IPS-NIHi11 (cell line): ENCODE data around the gene ARV1.
"Not testable (repeated sequence)": the region's sequence is repeated elsewhere in the genome, so short reads cannot be mapped to it uniquely, and the experiment has no call there.

Experiments
- DNase-seq: peaks from one replicate; pipeline ENCODE4 v3.0.0; 2012; ENCODE audit warnings: mixed read lengths, low spot score

Gene ARV1

DNA sequence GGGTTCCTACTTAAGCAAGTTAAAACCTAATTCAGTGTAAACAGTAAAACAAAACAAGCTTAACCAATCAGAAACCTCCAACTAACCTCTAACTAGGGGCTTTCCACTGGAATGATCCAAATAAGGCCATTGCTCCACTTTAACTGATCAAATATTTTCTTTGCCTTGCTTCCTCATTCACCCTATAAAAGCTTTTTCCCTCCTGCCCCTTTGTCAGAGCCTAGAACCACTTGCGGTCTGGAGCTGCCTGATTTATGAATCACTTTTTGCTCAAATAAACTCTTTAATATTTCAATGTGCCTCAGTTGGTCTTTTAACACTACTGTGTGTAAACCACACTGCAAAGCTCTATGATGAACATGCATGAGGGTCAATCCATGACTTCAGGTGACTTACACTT, 65.7 kb downstream of the ARV1 start:
- no peak for DNase-seq

DNA sequence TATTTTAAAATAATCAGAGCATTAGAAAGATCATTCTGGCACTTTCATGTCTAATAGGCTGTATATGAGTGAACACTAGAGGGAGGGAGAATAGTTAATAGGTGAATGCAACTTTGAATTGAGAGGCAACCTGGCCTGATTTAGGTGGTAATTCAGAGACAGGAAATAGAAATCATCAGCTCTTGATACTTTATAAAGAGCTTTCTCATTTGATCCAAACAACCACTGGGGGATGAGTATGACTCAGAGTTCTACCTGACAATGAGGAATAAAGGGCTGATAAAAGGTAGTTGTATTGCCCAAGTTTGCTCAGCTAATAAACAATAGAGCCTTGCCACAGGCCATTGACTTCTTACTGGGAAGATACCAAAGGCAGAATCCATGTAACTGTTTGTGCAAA, 66.4 kb downstream of the ARV1 start:
- no peak for DNase-seq

DNA sequence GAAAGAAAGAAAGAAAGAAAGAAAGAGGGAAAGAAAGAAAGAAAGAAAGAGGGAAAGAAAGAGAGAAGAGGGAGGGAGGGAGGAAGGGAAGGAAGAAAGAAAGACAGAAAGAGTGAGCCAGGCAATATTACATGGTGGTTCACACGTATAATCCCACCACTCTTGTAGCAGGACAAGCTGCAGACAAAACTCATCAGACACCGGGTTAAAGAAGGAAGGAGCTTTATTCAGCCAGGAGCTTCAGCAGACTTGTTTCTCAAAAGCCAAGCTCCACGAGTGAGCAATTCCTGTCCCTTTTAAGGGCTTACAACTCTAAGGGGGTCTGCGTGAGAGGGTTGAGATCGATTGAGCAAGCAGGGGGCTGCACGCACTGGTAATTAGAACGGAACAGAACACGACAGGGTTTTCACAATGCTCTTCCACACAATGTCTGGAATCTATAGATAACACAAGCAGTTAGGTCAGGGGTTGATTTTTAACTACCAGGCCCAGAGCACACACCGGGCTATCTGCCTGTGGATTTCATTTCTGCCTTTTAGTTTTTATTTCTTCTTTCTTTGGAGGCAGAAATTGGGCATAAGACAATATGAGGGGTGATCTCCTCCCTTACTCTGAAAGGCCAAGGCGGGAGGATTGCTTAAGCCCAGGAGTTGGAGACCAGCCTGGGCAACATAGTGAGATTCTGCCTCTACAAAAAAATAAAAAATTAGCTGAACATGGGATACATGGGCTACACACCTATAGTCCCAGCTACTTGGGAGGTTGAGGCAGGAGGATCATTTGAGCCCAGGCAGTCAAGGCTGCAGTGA, 67.2 kb downstream of the ARV1 start:
- DNase-seq, result not testable (repeated sequence)

DNA sequence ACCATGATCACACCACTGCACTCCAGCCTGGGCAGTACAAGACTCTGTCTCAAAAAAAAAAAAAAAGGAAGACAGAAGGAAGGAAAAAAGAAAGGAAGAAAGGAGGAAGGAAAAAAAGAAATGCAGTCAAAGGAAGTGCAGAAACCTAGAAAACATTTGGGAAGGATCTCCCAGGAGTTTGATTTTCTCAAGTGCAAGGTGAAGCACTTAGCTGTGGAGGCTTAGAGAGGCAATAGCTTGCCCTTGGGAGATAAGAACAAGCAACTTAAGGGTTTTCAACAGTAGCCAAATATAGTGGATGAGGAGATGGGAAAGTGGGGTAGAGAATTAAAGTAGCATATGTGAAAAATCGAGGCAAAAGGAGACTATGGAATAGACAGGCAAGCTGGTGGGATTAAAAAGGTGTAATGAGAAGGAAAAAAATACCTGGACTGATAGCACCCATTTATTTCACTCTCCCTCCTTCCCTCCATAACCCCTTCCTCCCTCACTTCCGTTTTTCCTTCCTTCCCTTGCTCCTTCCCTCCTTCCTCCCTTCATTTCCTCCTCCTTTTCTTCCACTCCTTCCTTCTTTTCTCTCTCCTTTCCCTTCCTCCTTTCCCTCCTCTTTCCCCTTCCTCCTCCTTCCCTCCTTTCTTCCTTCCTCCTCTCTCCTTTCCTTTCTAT, 68.0 kb downstream of the ARV1 start:
- DNase-seq, result no peak

DNA sequence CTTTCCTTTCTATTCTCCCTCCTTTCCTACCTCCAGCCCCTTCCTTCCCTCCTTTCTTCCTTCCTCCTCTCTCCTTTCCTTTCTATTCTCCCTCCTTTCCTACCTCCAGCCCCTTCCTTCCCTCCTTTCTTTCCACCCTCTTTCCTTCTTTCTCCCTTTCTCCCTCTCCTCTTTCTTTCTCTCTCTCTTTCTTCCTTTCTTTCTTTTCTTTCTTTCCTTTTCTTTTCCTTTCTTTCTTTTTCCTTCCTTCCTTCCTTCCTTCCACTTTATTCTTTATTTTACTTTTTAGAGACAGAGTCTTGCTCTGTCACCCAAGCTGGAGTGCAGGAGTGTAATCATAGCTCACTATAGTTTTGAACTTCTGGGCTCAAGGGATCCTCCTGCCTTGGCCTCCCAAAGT, 68.6 kb downstream of the ARV1 start:
- DNase-seq, result not testable (repeated sequence)

DNA sequence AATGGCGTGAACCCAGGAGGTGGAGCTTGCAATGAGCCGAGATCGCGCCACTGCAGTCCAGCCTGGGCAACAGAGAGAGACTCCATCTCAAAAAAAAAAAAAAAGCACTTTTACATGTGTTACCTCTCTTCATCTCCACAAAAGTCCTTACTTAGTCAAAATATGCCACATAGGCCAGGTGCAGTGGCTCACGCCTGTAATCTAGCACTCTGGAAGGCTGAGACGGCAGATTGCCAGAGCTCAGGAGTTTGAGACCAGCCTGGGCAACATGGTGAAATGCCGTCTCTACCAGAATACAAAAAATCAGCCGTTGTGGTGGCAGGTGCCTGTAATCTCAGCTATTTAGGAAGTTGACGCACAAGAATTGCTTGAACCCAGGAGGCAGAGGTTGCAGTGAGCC, 69.5 kb downstream of the ARV1 start:
- not testable (repeated sequence) for DNase-seq

DNA sequence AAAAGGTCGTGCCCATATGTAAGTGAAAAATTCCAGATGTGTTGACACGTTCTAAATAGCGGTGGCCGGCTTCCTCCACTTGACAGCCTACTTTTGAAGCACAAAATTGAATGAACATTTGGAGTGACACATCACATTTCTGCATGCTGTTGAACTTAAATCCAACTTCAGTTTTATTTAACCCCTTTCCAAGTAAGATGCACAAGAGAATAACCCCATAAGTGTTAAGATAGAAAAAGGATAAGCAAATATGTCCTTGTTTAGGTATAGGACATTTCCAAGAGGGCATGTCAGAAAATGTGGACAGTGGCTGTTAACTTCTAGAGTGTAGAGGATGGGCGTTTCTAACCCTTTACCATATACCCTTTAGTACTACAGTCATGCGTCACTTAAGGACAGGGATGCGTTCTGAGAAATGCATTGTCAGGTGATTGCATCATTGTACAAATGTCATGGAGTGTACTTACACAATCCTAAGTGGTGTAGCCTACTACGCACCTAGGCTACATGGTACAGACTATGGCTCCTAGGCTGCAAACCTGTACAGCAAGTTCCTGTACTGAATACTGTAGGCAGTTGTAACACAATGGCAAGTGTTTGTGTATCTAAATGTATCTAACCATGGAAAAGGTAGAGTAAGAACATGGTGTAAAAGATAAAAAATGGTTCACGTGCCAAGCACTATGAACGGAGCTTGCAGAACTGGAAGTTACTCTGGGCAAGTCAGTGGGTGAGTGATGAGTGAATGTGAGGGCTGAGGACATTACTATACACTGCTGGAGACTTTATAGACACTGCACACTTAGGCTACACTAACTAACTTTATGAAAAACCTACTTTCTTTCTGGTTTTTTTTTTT, 70.5 kb downstream of the ARV1 start:
- DNase-seq, result no peak
